Activated B cell treated with CpG ODN at 0.5 μM for 24 hours (primary cell): Measurements from ENCODE around the gene TEX13A. TPM values are rescaled to one million over a fixed set of nuclear protein-coding genes. Genes with fewer than 3 reads are reported as not detected.

Source experiments
- ATAC-seq: fragments of 200-7000 bp; cut with Tn5 transposase; one replicate; pipeline ENCODE4 v1.10.0; 2021; ENCODE audit warnings: low read depth, mild to moderate bottlenecking, moderate library complexity
- CTCF ChIA-PET: fragments of 350-600 bp; sonication (Branson Sonifier 250); formaldehyde crosslinking; loops from one replicate; lab custom pipeline; 2021; ENCODE audit warnings: antibody characterized with exemption; lab: Charles Lee
- POLR2A ChIA-PET: fragments of 350-600 bp; sonication (Branson Sonifier 250); formaldehyde crosslinking; loops from one replicate; lab custom pipeline; 2021; ENCODE audit warnings: antibody characterized with exemption; lab: Charles Lee
- DNase-seq: peaks from one replicate; pipeline ENCODE4 v3.0.0; 2022
- H3K27ac Mint-ChIP-seq: one replicate; pipeline ENCODE4 v1.8.0; 2020; ENCODE audit warnings: mixed read lengths
- H3K27me3 Mint-ChIP-seq: one replicate; pipeline ENCODE4 v1.8.0; 2021; ENCODE audit warnings: mixed read lengths
- H3K36me3 Mint-ChIP-seq: one replicate; pipeline ENCODE4 v1.8.0; 2021; ENCODE audit warnings: low read depth, mixed read lengths
- H3K4me1 Mint-ChIP-seq: one replicate; pipeline ENCODE4 v1.8.0; 2021; ENCODE audit warnings: mixed read lengths
- H3K4me3 Mint-ChIP-seq: one replicate; pipeline ENCODE4 v1.8.0; 2020; ENCODE audit warnings: mild to moderate bottlenecking, mixed read lengths
- H3K9me3 Mint-ChIP-seq: one replicate; pipeline ENCODE4 v1.8.0; 2020; ENCODE audit warnings: mixed read lengths
- CTCF ChIP-seq: fragments of 200-600 bp; IDR thresholded peaks from one replicate; pipeline ENCODE4 v1.8.0; 2022; ENCODE audit warnings: antibody characterized with exemption, mild to moderate bottlenecking
- intact Hi-C: fragments of 100-400 bp; cut with micrococcal nuclease; formaldehyde crosslinking; loops from one replicate; pipeline ENCODE4 v1.15.1; 2024
- total RNA-seq: library from RNA; stranded (reverse); gene quantifications from 2 replicates; pipeline ENCODE4 v1.2.3, GENCODE V29; 2022

The TEX13A gene
- not detected in 2 replicates for total RNA-seq

GRCh38 chrX:105220636-105221035 lies at the start of gene TEX13A:
Gene TEX13A, minus strand, starts transcription at chrX:105220694. Its CDS starts 297 bp downstream, at chrX:105220397.
- H3K4me3 Mint-ChIP-seq = no peak within 1 kb of the TSS
- CTCF ChIA-PET = no interaction called here
- no peak for TF ChIP-seq CTCF
- H3K27me3 Mint-ChIP-seq = no peaks in the 10 kb centered on the region
- no peaks in the 10 kb centered on the region for H3K36me3 Mint-ChIP-seq
- H3K4me1 Mint-ChIP-seq = no peaks in the 10 kb centered on the region
- DNase-seq = no peak
- POLR2A ChIA-PET = no interaction called here
- peaks cover 3% of the 10 kb centered on the region for H3K9me3 Mint-ChIP-seq
- no peak within 1 kb of the TSS for H3K27ac Mint-ChIP-seq
- intact Hi-C loops = no loop called here
- ATAC-seq = no peak

GRCh38 chrX:105269386-105269785 lies 48.9 kb upstream of the TEX13A start:
- TF ChIP-seq CTCF = no peak

GRCh38 chrX:105267167-105267566 lies 46.7 kb upstream of the TEX13A start:
- intact Hi-C loops = no loop called here
- no peaks in the 10 kb centered on the region for H3K4me1 Mint-ChIP-seq
- TF ChIP-seq CTCF = no peak
- H3K9me3 Mint-ChIP-seq = no peaks in the 10 kb centered on the region
- H3K27me3 Mint-ChIP-seq = no peaks in the 10 kb centered on the region
- H3K4me3 Mint-ChIP-seq = no peak overlapping the region
- ChIA-PET POLR2A (no interaction called here), CTCF (no interaction called here)
- no peaks in the 10 kb centered on the region for H3K36me3 Mint-ChIP-seq
- ATAC-seq = no peak
- no peak overlapping the region for H3K27ac Mint-ChIP-seq
- no peak for DNase-seq

More at GRCh38 chrX:105269386-105269785, 48.9 kb upstream of the TEX13A start:
- intact Hi-C loops = no loop called here
- POLR2A ChIA-PET = no interaction called here
- CTCF ChIA-PET = no interaction called here
- Mint-ChIP-seq H3K27ac (no peak overlapping the region), H3K4me1 (no peaks in the 10 kb centered on the region), H3K4me3 (no peak overlapping the region), H3K27me3 (no peaks in the 10 kb centered on the region), H3K9me3 (no peaks in the 10 kb centered on the region), H3K36me3 (no peaks in the 10 kb centered on the region)
- ATAC-seq = no peak
- no peak for DNase-seq

- no peak overlapping the region for H3K27ac Mint-ChIP-seq
- ChIA-PET POLR2A (no interaction called here), CTCF (no interaction called here)
- no peaks in the 10 kb centered on the region for H3K36me3 Mint-ChIP-seq
- H3K4me1 Mint-ChIP-seq = no peaks in the 10 kb centered on the region
- no peaks in the 10 kb centered on the region for H3K27me3 Mint-ChIP-seq
- no peaks in the 10 kb centered on the region for H3K9me3 Mint-ChIP-seq
- intact Hi-C loops = no loop called here
- DNase-seq (no peak), ATAC-seq (no peak)
- no peak overlapping the region for H3K4me3 Mint-ChIP-seq
- no peak for TF ChIP-seq CTCF
These were observed 46.0 kb upstream of the TEX13A start for GRCh38 chrX:105266456-105266855.

GRCh38 chrX:105265093-105265492 lies 44.6 kb upstream of the TEX13A start:
- ChIA-PET CTCF (no interaction called here), POLR2A (no interaction called here)
- H3K4me1 Mint-ChIP-seq = no peaks in the 10 kb centered on the region
- no peaks in the 10 kb centered on the region for H3K27me3 Mint-ChIP-seq
- no peak overlapping the region for H3K4me3 Mint-ChIP-seq
- ATAC-seq (no peak), DNase-seq (no peak)
- no peaks in the 10 kb centered on the region for H3K9me3 Mint-ChIP-seq
- TF ChIP-seq CTCF = no peak
- intact Hi-C loops = no loop called here
- H3K27ac Mint-ChIP-seq = no peak overlapping the region
- no peaks in the 10 kb centered on the region for H3K36me3 Mint-ChIP-seq
